ENCODE measurements around the gene ZNF892.

ZNF892 gene

GRCh38 chr2:95240091-95240490 is 32.8 kb downstream of the ZNF892 start:
- TF ChIP-seq, protein P1, sequence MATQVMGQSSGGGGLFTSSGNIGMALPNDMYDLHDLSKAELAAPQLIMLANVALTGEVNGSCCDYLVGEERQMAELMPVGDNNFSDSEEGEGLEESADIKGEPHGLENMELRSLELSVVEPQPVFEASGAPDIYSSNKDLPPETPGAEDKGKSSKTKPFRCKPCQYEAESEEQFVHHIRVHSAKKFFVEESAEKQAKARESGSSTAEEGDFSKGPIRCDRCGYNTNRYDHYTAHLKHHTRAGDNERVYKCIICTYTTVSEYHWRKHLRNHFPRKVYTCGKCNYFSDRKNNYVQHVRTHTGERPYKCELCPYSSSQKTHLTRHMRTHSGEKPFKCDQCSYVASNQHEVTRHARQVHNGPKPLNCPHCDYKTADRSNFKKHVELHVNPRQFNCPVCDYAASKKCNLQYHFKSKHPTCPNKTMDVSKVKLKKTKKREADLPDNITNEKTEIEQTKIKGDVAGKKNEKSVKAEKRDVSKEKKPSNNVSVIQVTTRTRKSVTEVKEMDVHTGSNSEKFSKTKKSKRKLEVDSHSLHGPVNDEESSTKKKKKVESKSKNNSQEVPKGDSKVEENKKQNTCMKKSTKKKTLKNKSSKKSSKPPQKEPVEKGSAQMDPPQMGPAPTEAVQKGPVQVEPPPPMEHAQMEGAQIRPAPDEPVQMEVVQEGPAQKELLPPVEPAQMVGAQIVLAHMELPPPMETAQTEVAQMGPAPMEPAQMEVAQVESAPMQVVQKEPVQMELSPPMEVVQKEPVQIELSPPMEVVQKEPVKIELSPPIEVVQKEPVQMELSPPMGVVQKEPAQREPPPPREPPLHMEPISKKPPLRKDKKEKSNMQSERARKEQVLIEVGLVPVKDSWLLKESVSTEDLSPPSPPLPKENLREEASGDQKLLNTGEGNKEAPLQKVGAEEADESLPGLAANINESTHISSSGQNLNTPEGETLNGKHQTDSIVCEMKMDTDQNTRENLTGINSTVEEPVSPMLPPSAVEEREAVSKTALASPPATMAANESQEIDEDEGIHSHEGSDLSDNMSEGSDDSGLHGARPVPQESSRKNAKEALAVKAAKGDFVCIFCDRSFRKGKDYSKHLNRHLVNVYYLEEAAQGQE (IDR thresholded peaks at IDR 0.05; ENCODE audit: insufficient read depth in 1 of 2, low read depth in 2 of 2, low read length in 2 of 2), result no peak
- TF ChIP-seq FOXP2 (optimal IDR thresholded peaks at IDR 0.05; ENCODE audit: borderline replicate concordance, extremely low read depth, extremely low read length, insufficient read depth) (no peak), SIN3A (IDR thresholded peaks at IDR 0.05; ENCODE audit: borderline replicate concordance, insufficient read depth, low read length) (no peak), TAF1 (IDR thresholded peaks at IDR 0.05; ENCODE audit: borderline replicate concordance, insufficient read depth, low read length) (no peak), POLR2AphosphoS5 (IDR thresholded peaks at IDR 0.05; ENCODE audit: low read depth, low read length) (no peak)

GRCh38 chr2:95240556-95240955 is 33.2 kb downstream of the ZNF892 start:
- TF ChIP-seq SIN3A (IDR thresholded peaks at IDR 0.05; ENCODE audit: borderline replicate concordance, insufficient read depth, low read length) (no peak), TAF1 (IDR thresholded peaks at IDR 0.05; ENCODE audit: borderline replicate concordance, insufficient read depth, low read length) (no peak)
